RWPE1 (cell line): Measurements from ENCODE around the gene CALHM2.

Source experiments
- CTCF ChIA-PET: fragments of 350-600 bp; sonication (Branson Sonifier 250); formaldehyde crosslinking; extraction: SDS; loops from one replicate; lab custom pipeline; 2021; lab: Yijun Ruan, JAX
- POLR2A ChIA-PET: fragments of 400-600 bp; formaldehyde crosslinking; extraction: SDS; loops from one replicate; lab custom pipeline; 2020; ENCODE audit warnings: antibody characterized with exemption; ENCODE audit not compliant: low non-redundant PET; lab: Yijun Ruan, JAX
- DNase-seq: peaks from one replicate; pipeline ENCODE4 v3.0.0; 2012; ENCODE audit warnings: low spot score
- H3K27ac ChIP-seq: fragments of 450-650 bp; 2 replicates; pipeline ENCODE4 v1.5.1; 2017
- TF ChIP-seq, protein P1 (sequence below): fragments of 450-650 bp; conservative IDR thresholded peaks from 2 replicates; pipeline ENCODE4 v1.5.1; 2017; ENCODE audit warnings: low read depth, mild to moderate bottlenecking

CALHM2 gene

DNA sequence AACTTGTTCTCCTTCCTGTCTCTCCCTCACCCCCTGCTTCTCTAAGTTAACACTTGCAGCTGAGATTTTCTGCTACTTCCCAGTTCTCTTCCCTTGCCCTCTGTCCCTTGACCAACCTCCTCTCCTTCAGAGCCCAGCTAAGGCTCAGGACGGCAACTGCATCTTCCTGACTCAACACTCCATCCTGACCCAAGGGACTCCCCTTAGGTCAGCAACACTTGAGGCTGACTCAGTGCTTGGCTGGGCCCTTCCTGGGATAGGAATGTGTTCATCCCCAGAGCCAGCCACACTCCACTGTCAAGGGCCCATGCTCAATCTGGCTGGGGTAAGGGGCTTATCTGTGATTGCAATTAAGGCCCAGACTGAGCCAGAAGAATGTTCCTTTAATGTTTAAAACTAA, 3.4 kb downstream of the CALHM2 start:
- peak; percentile 77 for DNase-seq
- TF ChIP-seq, protein P1, sequence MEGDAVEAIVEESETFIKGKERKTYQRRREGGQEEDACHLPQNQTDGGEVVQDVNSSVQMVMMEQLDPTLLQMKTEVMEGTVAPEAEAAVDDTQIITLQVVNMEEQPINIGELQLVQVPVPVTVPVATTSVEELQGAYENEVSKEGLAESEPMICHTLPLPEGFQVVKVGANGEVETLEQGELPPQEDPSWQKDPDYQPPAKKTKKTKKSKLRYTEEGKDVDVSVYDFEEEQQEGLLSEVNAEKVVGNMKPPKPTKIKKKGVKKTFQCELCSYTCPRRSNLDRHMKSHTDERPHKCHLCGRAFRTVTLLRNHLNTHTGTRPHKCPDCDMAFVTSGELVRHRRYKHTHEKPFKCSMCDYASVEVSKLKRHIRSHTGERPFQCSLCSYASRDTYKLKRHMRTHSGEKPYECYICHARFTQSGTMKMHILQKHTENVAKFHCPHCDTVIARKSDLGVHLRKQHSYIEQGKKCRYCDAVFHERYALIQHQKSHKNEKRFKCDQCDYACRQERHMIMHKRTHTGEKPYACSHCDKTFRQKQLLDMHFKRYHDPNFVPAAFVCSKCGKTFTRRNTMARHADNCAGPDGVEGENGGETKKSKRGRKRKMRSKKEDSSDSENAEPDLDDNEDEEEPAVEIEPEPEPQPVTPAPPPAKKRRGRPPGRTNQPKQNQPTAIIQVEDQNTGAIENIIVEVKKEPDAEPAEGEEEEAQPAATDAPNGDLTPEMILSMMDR, result no peak
- ChIA-PET POLR2A (no interaction called here), CTCF (interaction anchor here (2.5 kb wide), 1 partner anchor 37 kb away, joined by 11 read pairs; no protein-coding TSS in a partner anchor)
- H3K27ac ChIP-seq, result peak overlapping the region; percentile 69

DNA sequence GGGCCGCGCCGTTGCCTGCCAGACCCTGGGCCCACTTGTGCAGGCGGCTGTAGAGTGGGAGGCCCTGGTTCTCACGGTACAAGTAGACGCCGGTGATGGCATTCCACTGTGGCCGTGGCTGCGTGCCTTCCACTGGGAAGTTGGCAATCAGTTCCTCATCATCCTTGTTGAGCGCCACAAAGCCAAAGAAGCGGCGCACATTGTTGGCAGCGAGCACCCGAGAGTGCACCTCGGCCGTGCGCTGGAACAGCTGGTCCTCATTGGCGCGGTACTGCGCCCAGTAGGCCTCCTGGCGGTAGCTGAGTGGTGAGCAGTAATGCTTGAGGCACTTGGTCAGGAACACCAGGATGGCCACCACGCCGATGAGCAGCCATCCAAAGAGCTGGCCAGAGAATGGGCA, 5.0 kb downstream of the CALHM2 start:
- CTCF ChIA-PET, result interaction anchor here (0.5 to 2.5 kb wide), 3 partner anchors 30 to 554 kb away, joined by 3 to 11 read pairs (median 4); no protein-coding TSS in a partner anchor
- POLR2A ChIA-PET, result no interaction called here

DNA sequence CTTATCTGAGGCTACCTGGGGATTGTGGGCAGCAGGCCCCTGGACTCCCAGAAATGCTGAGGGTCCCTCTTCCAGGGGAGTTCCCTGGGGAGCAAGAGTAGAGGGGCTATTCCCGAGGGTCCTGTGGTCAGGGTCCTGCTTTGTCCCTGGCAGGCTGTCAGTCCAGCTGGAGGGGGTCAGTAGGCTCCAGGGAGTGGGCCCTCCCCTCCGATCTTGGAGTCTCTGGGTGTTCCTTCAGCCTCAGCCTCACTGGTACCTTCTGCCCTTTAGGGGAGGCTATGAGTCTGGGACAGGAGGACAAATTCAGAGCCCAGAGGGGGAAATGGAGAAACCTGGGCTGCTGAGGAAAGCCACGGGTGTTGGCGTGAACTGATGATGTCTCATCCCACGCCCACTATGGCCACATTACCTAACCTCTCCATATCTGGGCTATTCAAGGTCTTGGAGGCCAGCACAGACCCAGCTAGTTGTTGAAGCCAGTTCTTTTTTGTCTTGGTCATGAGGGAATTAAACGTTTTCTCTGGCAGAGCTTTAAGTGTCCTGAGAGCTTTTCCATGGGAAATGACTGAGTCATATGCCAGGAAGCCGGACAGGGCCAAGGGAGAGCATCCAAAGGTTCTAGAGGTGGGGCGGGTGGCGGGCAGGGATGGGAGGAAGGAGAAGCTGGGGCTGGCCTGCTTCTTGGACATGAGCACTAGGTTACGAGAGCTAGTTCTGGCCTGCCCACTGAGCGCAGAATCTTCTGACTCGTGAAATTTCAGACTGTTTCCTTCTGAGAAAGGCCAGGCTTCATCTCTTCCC, 6.2 kb downstream of the CALHM2 start:
- CTCF ChIA-PET, result interaction anchor here (0.6 to 0.9 kb wide), 3 partner anchors 15 to 694 kb away, joined by 3 read pairs; no protein-coding TSS in a partner anchor
- TF ChIP-seq, protein P1, result no peak
- H3K27ac ChIP-seq, result peak overlapping the region; percentile 89
- POLR2A ChIA-PET, result interaction anchor here (0.6 kb wide), 1 partner anchor 559 kb away, joined by 3 read pairs; no protein-coding TSS in a partner anchor
- no peak for DNase-seq

More for the DNA sequence above, 5.0 kb downstream of the CALHM2 start:
- TF ChIP-seq, protein P1, result no peak
- H3K27ac ChIP-seq, result peak overlapping the region; percentile 89
- DNase-seq, result no peak

DNA sequence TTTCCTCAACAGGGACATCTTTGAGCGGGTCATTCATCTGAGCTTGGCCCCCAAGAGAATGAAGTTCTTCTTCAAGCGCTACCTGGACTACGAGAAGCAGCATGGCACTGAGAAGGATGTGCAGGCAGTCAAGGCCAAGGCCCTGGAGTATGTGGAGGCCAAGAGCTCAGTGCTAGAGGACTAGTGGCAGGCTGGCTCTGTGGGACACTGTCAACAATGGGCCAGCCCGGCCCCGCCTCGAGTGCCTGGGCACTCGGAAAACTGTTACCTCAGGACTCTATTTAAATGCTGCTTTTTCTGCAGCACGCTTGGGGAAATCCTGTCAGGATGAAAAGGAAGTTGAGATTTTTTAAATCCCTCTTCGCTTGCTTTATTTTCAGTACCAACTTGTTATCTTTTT, 6.8 kb downstream of the CALHM2 start:
- TF ChIP-seq, protein P1, result no peak

DNA sequence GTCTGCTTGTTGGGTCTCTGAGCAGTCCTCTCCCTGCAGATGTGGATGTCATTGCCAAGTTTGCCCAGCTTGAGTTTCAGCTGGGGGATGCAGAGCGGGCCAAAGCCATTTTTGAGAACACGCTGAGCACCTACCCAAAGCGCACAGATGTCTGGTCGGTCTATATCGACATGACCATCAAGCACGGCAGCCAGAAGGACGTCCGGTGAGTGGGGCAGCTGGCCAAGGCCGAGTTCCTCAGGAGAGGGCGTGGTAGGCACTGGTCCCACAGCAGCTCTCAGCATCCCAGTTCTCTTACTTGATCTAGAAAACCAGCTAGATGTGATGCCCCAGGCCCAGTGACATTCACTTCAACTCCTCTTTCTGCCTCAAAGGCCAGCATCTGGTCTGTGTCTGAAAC, 7.7 kb downstream of the CALHM2 start:
- no peak for DNase-seq
- TF ChIP-seq, protein P1, result no peak
- ChIA-PET POLR2A (no interaction called here), CTCF (no interaction called here)
- peak overlapping the region; percentile 89 for H3K27ac ChIP-seq

More for the DNA sequence above, 6.8 kb downstream of the CALHM2 start:
- POLR2A ChIA-PET, result no interaction called here
- CTCF ChIA-PET, result interaction anchor here (0.6 kb wide), 1 partner anchor 695 kb away, joined by 3 read pairs; no protein-coding TSS in a partner anchor
- H3K27ac ChIP-seq, result peak overlapping the region; percentile 89
- DNase-seq, result no peak

DNA sequence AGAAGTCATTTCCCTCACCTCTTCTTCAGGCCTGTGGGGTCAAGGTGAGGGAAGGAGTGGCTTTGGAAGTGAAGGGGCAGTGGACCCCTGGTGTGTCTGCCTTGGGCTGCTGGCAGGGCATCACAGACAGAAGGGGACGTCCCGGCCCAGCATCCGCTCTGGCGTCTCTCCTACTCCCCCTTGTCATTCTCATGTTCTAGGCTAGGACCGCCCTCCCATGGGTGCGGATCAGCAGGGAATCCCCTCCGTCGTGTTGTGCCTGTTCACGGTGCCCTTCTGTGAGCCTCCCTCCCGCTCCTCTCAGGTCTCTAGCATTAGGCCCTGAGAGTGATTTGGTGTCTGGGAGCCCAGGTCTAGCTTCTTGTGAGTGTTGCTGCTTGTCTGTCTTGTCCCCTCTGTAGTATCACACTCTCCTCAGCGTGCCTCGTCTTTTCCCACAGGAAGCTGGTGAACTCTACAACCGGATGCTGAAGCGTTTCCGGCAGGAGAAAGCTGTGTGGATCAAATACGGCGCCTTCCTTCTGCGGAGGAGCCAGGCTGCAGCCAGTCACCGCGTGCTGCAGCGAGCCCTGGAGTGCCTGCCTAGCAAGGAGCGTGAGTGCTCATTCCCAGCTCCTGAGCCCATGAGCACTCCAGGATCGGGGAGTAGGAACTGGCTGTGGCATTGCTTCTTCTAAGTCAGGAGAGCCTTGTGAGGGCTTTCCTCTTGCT, 8.5 kb downstream of the CALHM2 start:
- peak overlapping the region; percentile 89; the same call in 1 of the 2 replicates for H3K27ac ChIP-seq
- POLR2A ChIA-PET, result no interaction called here
- TF ChIP-seq, protein P1, result no peak
- CTCF ChIA-PET, result interaction anchor here (1.6 kb wide), 1 partner anchor 42 kb away, joined by 4 read pairs; no protein-coding TSS in a partner anchor
- no peak for DNase-seq
